ENCODE measurements around the gene TPSG1.

GRCh38 chr16:1217526-1217925, 7.5 kb downstream of the TPSG1 start:
- TF ChIP-seq CTCF (conservative IDR thresholded peaks at IDR 0.05; ENCODE audit: low read depth in 2 of 2) (no peak), POLR2AphosphoS5 (IDR thresholded peaks at IDR 0.05; ENCODE audit: low read depth) (no peak), EZH2phosphoT487 (IDR thresholded peaks at IDR 0.05; ENCODE audit: unreplicated experiment) (no peak), EZH2 (IDR thresholded peaks at IDR 0.05; ENCODE audit: low read depth, unreplicated experiment) (no peak), ETS1 (IDR thresholded peaks at IDR 0.05) (no peak), REST (IDR thresholded peaks at IDR 0.05; ENCODE audit: unreplicated experiment) (no peak), JUNB (IDR thresholded peaks at IDR 0.05; ENCODE audit: unreplicated experiment) (no peak)

Measured in GM23338 (cell line).